HEK293 (cell line): ENCODE results near the gene ALB.

Source experiments
- ZBTB7A ChIP-seq: fragments of 450-650 bp; formaldehyde crosslinking; IDR thresholded peaks from 2 replicates; pipeline ENCODE4 v1.5.1; 2016; ENCODE audit warnings: low read depth, missing biosample characterization, missing genetic modification characterization
- ZFHX2 ChIP-seq: fragments of 450-650 bp; formaldehyde crosslinking; conservative IDR thresholded peaks from 2 replicates; pipeline ENCODE4 v1.5.1; 2016; ENCODE audit warnings: missing biosample characterization, missing genetic modification characterization
- ZNF274 ChIP-seq, 2 experiments: fragments of 200-500 bp in 1 of 2; fragments of 450-650 bp in 1 of 2; sonication (Bioruptor generic) in 1 of 2; formaldehyde crosslinking in 1 of 2; IDR thresholded peaks; 2 replicates each; pipeline versions ENCODE4 v1.5.1 to v1.6.1; 2014 to 2016; ENCODE audit warnings: borderline replicate concordance in 1 of 2, inconsistent platforms in 1 of 2, low read length in 1 of 2, missing biosample characterization in 1 of 2, missing genetic modification characterization in 1 of 2
- ZNF350 ChIP-seq: fragments of 450-650 bp; formaldehyde crosslinking; IDR thresholded peaks from 2 replicates; pipeline ENCODE4 v1.5.0; 2017; ENCODE audit warnings: missing biosample characterization, mild to moderate bottlenecking, missing genetic modification characterization
- ZNF433 ChIP-seq: fragments of 450-650 bp; formaldehyde crosslinking; IDR thresholded peaks from 2 replicates; pipeline ENCODE4 v1.5.1; 2016; ENCODE audit warnings: missing biosample characterization, missing genetic modification characterization, low read depth
- ZNF510 ChIP-seq: fragments of 450-650 bp; formaldehyde crosslinking; IDR thresholded peaks from 2 replicates; pipeline ENCODE4 v1.5.1; 2018; ENCODE audit warnings: mild to moderate bottlenecking, missing genetic modification characterization, missing biosample characterization; ENCODE audit not compliant: insufficient replicate concordance
- ZSCAN30 ChIP-seq: fragments of 450-650 bp; IDR thresholded peaks from 2 replicates; pipeline ENCODE4 v1.5.1; 2018; ENCODE audit warnings: missing biosample characterization, mild to moderate bottlenecking, missing genetic modification characterization, moderate library complexity
- TF ChIP-seq, protein P1 (sequence below): fragments of 450-650 bp; formaldehyde crosslinking; IDR thresholded peaks from 2 replicates; pipeline ENCODE4 v1.5.1; 2016; ENCODE audit warnings: missing biosample characterization, missing genetic modification characterization
- TF ChIP-seq, protein P2 (sequence below): fragments of 450-650 bp; formaldehyde crosslinking; IDR thresholded peaks from 2 replicates; pipeline ENCODE4 v1.5.1; 2016; ENCODE audit warnings: missing biosample characterization, missing genetic modification characterization
- TF ChIP-seq, protein P3 (sequence below): fragments of 450-650 bp; formaldehyde crosslinking; optimal IDR thresholded peaks from 2 replicates; pipeline ENCODE3; 2016; ENCODE audit warnings: missing biosample characterization, mild to moderate bottlenecking, missing genetic modification characterization

DNA sequence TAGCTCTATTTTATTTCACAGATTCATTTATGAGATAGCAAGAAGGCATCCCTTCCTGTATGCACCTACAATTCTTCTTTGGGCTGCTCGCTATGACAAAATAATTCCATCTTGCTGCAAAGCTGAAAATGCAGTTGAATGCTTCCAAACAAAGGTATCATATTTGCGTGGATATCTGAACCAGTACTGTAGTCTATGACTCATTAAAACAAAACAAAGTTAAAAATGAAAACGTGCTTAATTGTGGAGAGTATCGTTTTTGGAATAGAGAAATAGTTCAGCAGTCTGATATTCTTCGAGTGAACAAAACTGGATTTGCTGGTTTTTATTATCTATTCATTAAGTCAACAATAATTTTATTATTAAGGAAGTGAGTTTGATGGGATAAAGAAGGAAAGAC, 38.2 kb downstream of the ALB start:
- TF ChIP-seq ZNF433 (tag by site-specific recombination) (no peak), ZNF274 (IDR thresholded peaks at IDR 0.05; ENCODE audit: low read length) (no peak), ZNF274 (tag by site-specific recombination; IDR thresholded peaks at IDR 0.05; ENCODE audit: borderline replicate concordance) (no peak), ZNF510 (no peak), ZSCAN30 (tag by site-specific recombination) (no peak), ZFHX2 (tag by site-specific recombination) (no peak), ZNF350 (tag by site-specific recombination) (no peak), ZBTB7A (no peak)
- TF ChIP-seq, protein P1, sequence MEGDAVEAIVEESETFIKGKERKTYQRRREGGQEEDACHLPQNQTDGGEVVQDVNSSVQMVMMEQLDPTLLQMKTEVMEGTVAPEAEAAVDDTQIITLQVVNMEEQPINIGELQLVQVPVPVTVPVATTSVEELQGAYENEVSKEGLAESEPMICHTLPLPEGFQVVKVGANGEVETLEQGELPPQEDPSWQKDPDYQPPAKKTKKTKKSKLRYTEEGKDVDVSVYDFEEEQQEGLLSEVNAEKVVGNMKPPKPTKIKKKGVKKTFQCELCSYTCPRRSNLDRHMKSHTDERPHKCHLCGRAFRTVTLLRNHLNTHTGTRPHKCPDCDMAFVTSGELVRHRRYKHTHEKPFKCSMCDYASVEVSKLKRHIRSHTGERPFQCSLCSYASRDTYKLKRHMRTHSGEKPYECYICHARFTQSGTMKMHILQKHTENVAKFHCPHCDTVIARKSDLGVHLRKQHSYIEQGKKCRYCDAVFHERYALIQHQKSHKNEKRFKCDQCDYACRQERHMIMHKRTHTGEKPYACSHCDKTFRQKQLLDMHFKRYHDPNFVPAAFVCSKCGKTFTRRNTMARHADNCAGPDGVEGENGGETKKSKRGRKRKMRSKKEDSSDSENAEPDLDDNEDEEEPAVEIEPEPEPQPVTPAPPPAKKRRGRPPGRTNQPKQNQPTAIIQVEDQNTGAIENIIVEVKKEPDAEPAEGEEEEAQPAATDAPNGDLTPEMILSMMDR (tag by site-specific recombination) = no peak
- TF ChIP-seq, protein P2, sequence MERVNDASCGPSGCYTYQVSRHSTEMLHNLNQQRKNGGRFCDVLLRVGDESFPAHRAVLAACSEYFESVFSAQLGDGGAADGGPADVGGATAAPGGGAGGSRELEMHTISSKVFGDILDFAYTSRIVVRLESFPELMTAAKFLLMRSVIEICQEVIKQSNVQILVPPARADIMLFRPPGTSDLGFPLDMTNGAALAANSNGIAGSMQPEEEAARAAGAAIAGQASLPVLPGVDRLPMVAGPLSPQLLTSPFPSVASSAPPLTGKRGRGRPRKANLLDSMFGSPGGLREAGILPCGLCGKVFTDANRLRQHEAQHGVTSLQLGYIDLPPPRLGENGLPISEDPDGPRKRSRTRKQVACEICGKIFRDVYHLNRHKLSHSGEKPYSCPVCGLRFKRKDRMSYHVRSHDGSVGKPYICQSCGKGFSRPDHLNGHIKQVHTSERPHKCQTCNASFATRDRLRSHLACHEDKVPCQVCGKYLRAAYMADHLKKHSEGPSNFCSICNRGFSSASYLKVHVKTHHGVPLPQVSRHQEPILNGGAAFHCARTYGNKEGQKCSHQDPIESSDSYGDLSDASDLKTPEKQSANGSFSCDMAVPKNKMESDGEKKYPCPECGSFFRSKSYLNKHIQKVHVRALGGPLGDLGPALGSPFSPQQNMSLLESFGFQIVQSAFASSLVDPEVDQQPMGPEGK (tag by site-specific recombination) = no peak
- TF ChIP-seq, protein P3, sequence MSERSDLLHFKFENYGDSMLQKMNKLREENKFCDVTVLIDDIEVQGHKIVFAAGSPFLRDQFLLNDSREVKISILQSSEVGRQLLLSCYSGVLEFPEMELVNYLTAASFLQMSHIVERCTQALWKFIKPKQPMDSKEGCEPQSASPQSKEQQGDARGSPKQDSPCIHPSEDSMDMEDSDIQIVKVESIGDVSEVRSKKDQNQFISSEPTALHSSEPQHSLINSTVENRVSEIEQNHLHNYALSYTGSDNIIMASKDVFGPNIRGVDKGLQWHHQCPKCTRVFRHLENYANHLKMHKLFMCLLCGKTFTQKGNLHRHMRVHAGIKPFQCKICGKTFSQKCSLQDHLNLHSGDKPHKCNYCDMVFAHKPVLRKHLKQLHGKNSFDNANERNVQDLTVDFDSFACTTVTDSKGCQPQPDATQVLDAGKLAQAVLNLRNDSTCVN (tag by site-specific recombination) = no peak
